Panc1 (cell line): ENCODE measurements around the gene SGMS2. TPM values are rescaled to one million over a fixed set of nuclear protein-coding genes. Genes with fewer than 3 reads are reported as not detected.

ENCODE experiments used
- ATAC-seq: fragments of 200-7000 bp; cut with Tn5 transposase; 2 replicates; pipeline ENCODE4 v1.9.1; 2020; ENCODE audit warnings: mild to moderate bottlenecking, moderate library complexity
- BruUV-seq: library from RNA; stranded (reverse); fragments of 400-500 nt; replicated peaks from 2 replicates; lab custom pipeline; 2021; lab: Mats Ljungman, UMichigan
- CTCF ChIA-PET: fragments of 300-600 bp; sonication (Branson Sonifier 250); formaldehyde crosslinking; loops from one replicate; lab custom pipeline; 2022; ENCODE audit warnings: antibody characterized with exemption; lab: Charles Lee
- POLR2A ChIA-PET: fragments of 300-600 bp; sonication (Branson Sonifier 250); formaldehyde crosslinking; loops from one replicate; lab custom pipeline; 2022; ENCODE audit warnings: antibody characterized with exemption; lab: Charles Lee
- DNase-seq: peaks from one replicate; pipeline ENCODE4 v3.0.0-alpha.2; 2010; ENCODE audit warnings: low read depth, low spot score
- H3K27ac ChIP-seq: 2 replicates; pipeline ENCODE4 v1.5.1; 2011; ENCODE audit warnings: mild to moderate bottlenecking, low read length, inconsistent platforms
- H3K27me3 ChIP-seq: fragments of 200-500 bp; sonication (Bioruptor generic); 2 replicates; pipeline ENCODE4 v1.6.0; 2014; ENCODE audit warnings: low read length, inconsistent platforms; ENCODE audit not compliant: control insufficient read depth, insufficient read depth
- H3K36me3 ChIP-seq: fragments of 200-500 bp; sonication (Bioruptor generic); 2 replicates; pipeline ENCODE4 v1.5.1; 2014; ENCODE audit warnings: inconsistent platforms, mild to moderate bottlenecking, low read length, moderate library complexity; ENCODE audit not compliant: control insufficient read depth, insufficient read depth
- H3K4me1 ChIP-seq: 2 replicates; pipeline ENCODE4 v1.5.1; 2011; ENCODE audit warnings: inconsistent platforms, mild to moderate bottlenecking, low read length, moderate library complexity; ENCODE audit not compliant: control insufficient read depth, insufficient read depth
- H3K4me3 ChIP-seq, 2 experiments: 2 replicates each; pipeline ENCODE4 v1.5.1; 2011 to 2012; ENCODE audit warnings: low read depth in 2 of 2, low read length in 2 of 2, mild to moderate bottlenecking in 2 of 2, inconsistent platforms in 1 of 2, moderate library complexity in 1 of 2
- H3K9me3 ChIP-seq: fragments of 200-500 bp; sonication (Bioruptor generic); 2 replicates; pipeline ENCODE4 v1.5.1; 2014; ENCODE audit warnings: low read depth, mild to moderate bottlenecking, inconsistent platforms, low read length, moderate library complexity; ENCODE audit not compliant: control insufficient read depth, insufficient read depth
- POLR2AphosphoS5 ChIP-seq: IDR thresholded peaks from 2 replicates; pipeline ENCODE4 v1.6.1; 2012; ENCODE audit warnings: mild to moderate bottlenecking, low read depth, low read length, moderate library complexity
- SIN3A ChIP-seq: IDR thresholded peaks from 2 replicates; pipeline ENCODE4 v1.6.1; 2012; ENCODE audit warnings: low read depth, mild to moderate bottlenecking, low read length, moderate library complexity, borderline replicate concordance; ENCODE audit not compliant: insufficient read depth
- TCF7L2 ChIP-seq: IDR thresholded peaks from 2 replicates; pipeline ENCODE4 v1.6.1; 2011; ENCODE audit warnings: mild to moderate bottlenecking, low read depth, low read length, inconsistent platforms
- in situ Hi-C: cut with HindIII; loops from 2 replicates; pipeline ENCODE4 v1.10.0; 2016; ENCODE audit warnings: low sequenced_read_pairs, low pct_unique_long_range_greater_than_20kb
- intact Hi-C: fragments of 100-400 bp; cut with micrococcal nuclease; formaldehyde crosslinking; loops from one replicate; pipeline ENCODE4 v1.10.0; 2022; ENCODE audit not compliant: unreplicated experiment
- total RNA-seq: library from RNA; stranded (reverse); gene quantifications from one replicate; pipeline ENCODE4 v1.2.1, GENCODE V29; 2021; ENCODE audit not compliant: unreplicated experiment
- TF ChIP-seq, protein P1 (sequence below): fragments of 450-650 bp; IDR thresholded peaks from 2 replicates; pipeline ENCODE4 v1.5.1; 2017; ENCODE audit warnings: mild to moderate bottlenecking
- TF ChIP-seq, protein P2 (sequence below), 2 experiments: IDR thresholded peaks; 2 replicates each; pipeline ENCODE4 v1.6.1; 2011 to 2012; ENCODE audit warnings: low read depth in 2 of 2, control low read depth in 1 of 2, low read length in 1 of 2, mild to moderate bottlenecking in 1 of 2, moderate library complexity in 1 of 2; ENCODE audit not compliant: insufficient read depth in 1 of 2

Gene SGMS2
- total RNA-seq, 1 experiment from 2014 or later: 15.6 TPM

DNA sequence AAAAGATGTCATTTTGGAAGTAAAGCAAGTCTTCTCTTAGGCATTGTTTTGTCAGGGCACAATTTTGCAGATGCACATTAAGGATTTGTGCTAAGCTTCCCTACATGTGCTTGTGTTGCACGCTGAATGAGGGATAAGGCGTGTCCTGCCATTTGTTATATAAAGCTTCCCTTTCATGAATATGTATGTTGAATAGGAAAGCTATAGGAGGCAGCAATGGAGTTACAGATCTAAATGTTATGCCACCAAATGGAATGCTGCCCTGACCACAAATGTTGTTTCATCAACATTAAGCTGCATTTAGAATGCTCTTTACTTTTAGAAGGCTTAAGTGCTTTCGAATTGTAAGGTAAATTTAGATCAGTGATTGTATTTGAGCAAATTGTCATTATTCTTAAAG is 20.9 kb downstream of the SGMS2 start:
- TF ChIP-seq, protein P1, sequence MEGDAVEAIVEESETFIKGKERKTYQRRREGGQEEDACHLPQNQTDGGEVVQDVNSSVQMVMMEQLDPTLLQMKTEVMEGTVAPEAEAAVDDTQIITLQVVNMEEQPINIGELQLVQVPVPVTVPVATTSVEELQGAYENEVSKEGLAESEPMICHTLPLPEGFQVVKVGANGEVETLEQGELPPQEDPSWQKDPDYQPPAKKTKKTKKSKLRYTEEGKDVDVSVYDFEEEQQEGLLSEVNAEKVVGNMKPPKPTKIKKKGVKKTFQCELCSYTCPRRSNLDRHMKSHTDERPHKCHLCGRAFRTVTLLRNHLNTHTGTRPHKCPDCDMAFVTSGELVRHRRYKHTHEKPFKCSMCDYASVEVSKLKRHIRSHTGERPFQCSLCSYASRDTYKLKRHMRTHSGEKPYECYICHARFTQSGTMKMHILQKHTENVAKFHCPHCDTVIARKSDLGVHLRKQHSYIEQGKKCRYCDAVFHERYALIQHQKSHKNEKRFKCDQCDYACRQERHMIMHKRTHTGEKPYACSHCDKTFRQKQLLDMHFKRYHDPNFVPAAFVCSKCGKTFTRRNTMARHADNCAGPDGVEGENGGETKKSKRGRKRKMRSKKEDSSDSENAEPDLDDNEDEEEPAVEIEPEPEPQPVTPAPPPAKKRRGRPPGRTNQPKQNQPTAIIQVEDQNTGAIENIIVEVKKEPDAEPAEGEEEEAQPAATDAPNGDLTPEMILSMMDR: no peak
- TF ChIP-seq SIN3A: no peak
- TF ChIP-seq TCF7L2: no peak
- TF ChIP-seq, protein P2, sequence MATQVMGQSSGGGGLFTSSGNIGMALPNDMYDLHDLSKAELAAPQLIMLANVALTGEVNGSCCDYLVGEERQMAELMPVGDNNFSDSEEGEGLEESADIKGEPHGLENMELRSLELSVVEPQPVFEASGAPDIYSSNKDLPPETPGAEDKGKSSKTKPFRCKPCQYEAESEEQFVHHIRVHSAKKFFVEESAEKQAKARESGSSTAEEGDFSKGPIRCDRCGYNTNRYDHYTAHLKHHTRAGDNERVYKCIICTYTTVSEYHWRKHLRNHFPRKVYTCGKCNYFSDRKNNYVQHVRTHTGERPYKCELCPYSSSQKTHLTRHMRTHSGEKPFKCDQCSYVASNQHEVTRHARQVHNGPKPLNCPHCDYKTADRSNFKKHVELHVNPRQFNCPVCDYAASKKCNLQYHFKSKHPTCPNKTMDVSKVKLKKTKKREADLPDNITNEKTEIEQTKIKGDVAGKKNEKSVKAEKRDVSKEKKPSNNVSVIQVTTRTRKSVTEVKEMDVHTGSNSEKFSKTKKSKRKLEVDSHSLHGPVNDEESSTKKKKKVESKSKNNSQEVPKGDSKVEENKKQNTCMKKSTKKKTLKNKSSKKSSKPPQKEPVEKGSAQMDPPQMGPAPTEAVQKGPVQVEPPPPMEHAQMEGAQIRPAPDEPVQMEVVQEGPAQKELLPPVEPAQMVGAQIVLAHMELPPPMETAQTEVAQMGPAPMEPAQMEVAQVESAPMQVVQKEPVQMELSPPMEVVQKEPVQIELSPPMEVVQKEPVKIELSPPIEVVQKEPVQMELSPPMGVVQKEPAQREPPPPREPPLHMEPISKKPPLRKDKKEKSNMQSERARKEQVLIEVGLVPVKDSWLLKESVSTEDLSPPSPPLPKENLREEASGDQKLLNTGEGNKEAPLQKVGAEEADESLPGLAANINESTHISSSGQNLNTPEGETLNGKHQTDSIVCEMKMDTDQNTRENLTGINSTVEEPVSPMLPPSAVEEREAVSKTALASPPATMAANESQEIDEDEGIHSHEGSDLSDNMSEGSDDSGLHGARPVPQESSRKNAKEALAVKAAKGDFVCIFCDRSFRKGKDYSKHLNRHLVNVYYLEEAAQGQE (IDR thresholded peaks at IDR 0.05; ENCODE audit: insufficient read depth in 1 of 2, low read depth in 2 of 2, low read length in 1 of 2): no peak
- TF ChIP-seq POLR2AphosphoS5: no peak
- Histone ChIP-seq H3K27ac (no peak overlapping the region), H3K27me3 (no peaks in the 10 kb centered on the region), H3K36me3 (no peaks in the 10 kb centered on the region), H3K4me1 (no peaks in the 10 kb centered on the region), H3K4me3 (no peak overlapping the region), H3K9me3 (no peaks in the 10 kb centered on the region; the same call in 1 of the 2 replicates)
- ATAC-seq (no peak), DNase-seq (no peak)
- intact Hi-C loops: no loop called here
- POLR2A ChIA-PET: no interaction called here
- in situ Hi-C loops: no loop called here
- BruUV-seq: no TSS peak
- CTCF ChIA-PET: no interaction called here

GRCh38 chr4:107850438-107850837 is 25.7 kb downstream of the SGMS2 start:
- in situ Hi-C loops: no loop called here
- Histone ChIP-seq H3K36me3 (no peaks in the 10 kb centered on the region), H3K4me3 (no peak overlapping the region), H3K27ac (no peak overlapping the region), H3K4me1 (peaks cover 8% of the 10 kb centered on the region; the same call in 1 of the 2 replicates), H3K9me3 (no peaks in the 10 kb centered on the region; the same call in 1 of the 2 replicates), H3K27me3 (no peaks in the 10 kb centered on the region)
- ATAC-seq (no peak), DNase-seq (no peak)
- ChIA-PET POLR2A (no interaction called here), CTCF (no interaction called here)
- intact Hi-C loops: no loop called here
- TF ChIP-seq TCF7L2 (no peak), POLR2AphosphoS5 (no peak), SIN3A (no peak)
- TF ChIP-seq, protein P1: no peak
- TF ChIP-seq, protein P2 (IDR thresholded peaks at IDR 0.05; ENCODE audit: insufficient read depth in 1 of 2, low read depth in 2 of 2, low read length in 1 of 2): no peak
- no TSS peak for BruUV-seq
